BE2C (cell line): Measurements from ENCODE around the gene SPATA1.

Experiments used
- DNase-seq: peaks from one replicate; pipeline ENCODE4 v3.0.0-alpha.2; 2020
- H3K27me3 ChIP-seq: fragments of 250-450 bp; sonication (Bioruptor Pico); 2 replicates; pipeline ENCODE4 v1.5.1; 2020; ENCODE audit warnings: mild to moderate bottlenecking
- H3K36me3 ChIP-seq: fragments of 250-450 bp; sonication (Bioruptor Pico); 2 replicates; pipeline ENCODE4 v1.5.1; 2020; ENCODE audit warnings: mild to moderate bottlenecking
- H3K4me1 ChIP-seq: fragments of 250-450 bp; sonication (Bioruptor Pico); 2 replicates; pipeline ENCODE4 v1.5.1; 2020
- H3K4me3 ChIP-seq: 2 replicates; pipeline ENCODE4 v1.5.1; 2011; ENCODE audit warnings: low read depth, low read length
- H3K9me3 ChIP-seq: fragments of 250-450 bp; sonication (Bioruptor Pico); 2 replicates; pipeline ENCODE4 v1.5.1; 2020
- CTCF ChIP-seq: IDR thresholded peaks from 2 replicates; pipeline ENCODE4 v1.5.1; 2012; ENCODE audit warnings: mild to moderate bottlenecking, low read depth, low read length

The SPATA1 gene

GRCh38 chr1:84598846-84599741, 92.9 kb downstream of the SPATA1 start:
- DNase-seq = no peak
- no peaks in the 10 kb centered on the region for H3K9me3 ChIP-seq
- H3K27me3 ChIP-seq = no peaks in the 10 kb centered on the region
- H3K36me3 ChIP-seq = no peaks in the 10 kb centered on the region
- H3K4me1 ChIP-seq = no peaks in the 10 kb centered on the region; the same call in 1 of the 2 replicates
- no peak overlapping the region for H3K4me3 ChIP-seq
- TF ChIP-seq CTCF = no peak

- H3K36me3 ChIP-seq = no peaks in the 10 kb centered on the region
- no peaks in the 10 kb centered on the region for H3K27me3 ChIP-seq
- no peak for DNase-seq
- no peak overlapping the region for H3K4me3 ChIP-seq
- TF ChIP-seq CTCF = no peak
- H3K9me3 ChIP-seq = no peaks in the 10 kb centered on the region
- no peaks in the 10 kb centered on the region; the same call in 1 of the 2 replicates for H3K4me1 ChIP-seq
Observed at GRCh38 chr1:84600796-84601195, 94.6 kb downstream of the SPATA1 start.

DNA sequence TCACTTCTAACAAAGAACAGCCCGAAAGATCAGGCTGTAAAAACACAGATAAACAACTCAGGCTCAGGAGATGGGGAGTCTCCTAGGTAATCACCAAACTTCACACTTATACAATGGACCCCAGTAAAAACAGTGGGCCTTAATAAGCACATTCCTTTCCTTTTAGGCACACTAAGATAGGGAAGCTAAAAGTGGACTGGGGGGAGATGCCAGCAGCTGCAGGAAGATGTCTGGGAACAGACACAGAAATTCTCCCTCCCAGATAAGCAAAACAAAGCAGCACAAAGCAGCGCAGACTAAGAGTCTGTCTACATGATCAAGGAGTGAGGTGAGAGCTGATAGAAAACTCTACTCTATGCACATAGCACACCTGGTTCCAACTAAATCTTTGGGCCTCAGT, 97.0 kb downstream of the SPATA1 start:
- no peaks in the 10 kb centered on the region for H3K27me3 ChIP-seq

GRCh38 chr1:84603941-84604830, 98.0 kb downstream of the SPATA1 start:
- Histone ChIP-seq H3K4me3 (peak overlapping the region; percentile 64), H3K27me3 (no peaks in the 10 kb centered on the region), H3K9me3 (no peaks in the 10 kb centered on the region), H3K4me1 (no peaks in the 10 kb centered on the region; the same call in 1 of the 2 replicates), H3K36me3 (no peaks in the 10 kb centered on the region)
- peak; percentile 62 for DNase-seq
- peak; percentile 71 for TF ChIP-seq CTCF

More for the DNA sequence above, 97.0 kb downstream of the SPATA1 start:
- TF ChIP-seq CTCF = no peak
- Histone ChIP-seq H3K4me3 (peak overlapping the region; percentile 64), H3K9me3 (no peaks in the 10 kb centered on the region), H3K36me3 (no peaks in the 10 kb centered on the region), H3K4me1 (no peaks in the 10 kb centered on the region; the same call in 1 of the 2 replicates)
- no peak for DNase-seq

DNA sequence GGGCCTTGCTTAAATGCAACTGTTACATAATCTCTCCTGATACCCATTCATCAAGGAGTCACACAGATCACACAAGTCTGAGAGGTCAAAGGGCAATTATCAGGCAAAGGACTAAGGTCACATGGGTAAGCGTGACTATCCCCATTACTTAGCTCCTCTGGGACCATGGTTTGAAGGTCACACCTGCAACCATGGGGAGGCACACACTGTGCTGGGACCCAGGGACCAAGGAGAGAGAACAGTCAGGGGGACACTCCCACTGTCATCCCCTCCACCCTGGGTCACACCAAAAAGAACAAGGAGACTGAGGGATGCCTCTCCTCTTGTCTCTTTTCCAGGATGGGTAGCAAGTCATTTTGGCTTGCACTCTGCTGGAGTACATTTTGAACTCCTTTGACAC, 99.0 kb downstream of the SPATA1 start:
- no peak for TF ChIP-seq CTCF
- H3K36me3 ChIP-seq = no peaks in the 10 kb centered on the region
- DNase-seq = no peak
- no peak overlapping the region for H3K4me3 ChIP-seq
- H3K4me1 ChIP-seq = no peaks in the 10 kb centered on the region; the same call in 1 of the 2 replicates
- no peaks in the 10 kb centered on the region for H3K27me3 ChIP-seq
- H3K9me3 ChIP-seq = no peaks in the 10 kb centered on the region
